ENCODE data around the gene PARP15. TPM values are rescaled to one million over a fixed set of nuclear protein-coding genes. Genes with fewer than 3 reads are reported as not detected.

Gene PARP15
- total RNA-seq: 0.78 and 1.8 TPM in 2 replicates

GRCh38 chr3:122577409-122578031 lies at the start of gene PARP15:
Gene PARP15 (plus strand): TSS chr3:122577650. CDS start chr3:122577668, 18 bp downstream.

DNA sequence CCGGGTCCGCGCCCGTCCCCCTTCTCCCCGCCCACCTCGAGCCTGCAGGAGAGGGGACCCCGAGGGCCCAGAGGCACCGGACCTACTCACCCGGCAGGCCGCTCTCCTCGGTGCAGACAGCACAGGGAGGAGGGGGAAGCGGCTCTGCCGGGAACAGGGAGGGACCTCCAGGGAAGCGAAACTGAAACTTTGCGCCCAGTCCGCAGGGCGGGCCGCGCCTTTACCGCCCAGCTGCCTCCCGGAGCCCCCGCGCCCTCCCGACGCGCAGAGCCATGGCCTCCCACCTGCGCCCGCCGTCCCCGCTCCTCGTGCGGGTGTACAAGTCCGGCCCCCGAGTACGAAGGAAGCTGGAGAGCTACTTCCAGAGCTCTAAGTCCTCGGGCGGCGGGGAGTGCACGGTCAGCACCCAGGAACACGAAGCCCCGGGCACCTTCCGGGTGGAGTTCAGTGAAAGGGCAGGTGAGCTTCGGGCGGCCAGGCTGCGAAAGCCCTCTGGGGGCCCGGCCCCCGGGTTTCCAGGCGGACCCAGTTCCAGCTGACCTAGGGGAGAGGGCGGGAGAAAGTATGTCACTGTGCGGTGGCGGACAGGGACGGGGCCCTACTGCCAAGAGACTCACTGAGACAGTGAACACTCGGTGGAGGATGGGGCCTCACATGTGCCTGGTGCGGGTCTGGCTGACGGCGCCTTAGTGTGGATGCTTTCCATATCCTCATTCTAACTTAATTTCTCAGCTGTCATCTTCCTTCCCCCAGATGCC lies 13.1 kb upstream of the PARP15 start, which contains the start of the genes DTX3L and PARP9:
Gene DTX3L (plus strand): TSS at position 184 of the 758 bp plus-strand sequence. CDS start 89 bp downstream, at position 273.
Gene PARP9 (minus strand): TSS at position 146 of the 758 bp plus-strand sequence. CDS start 4,680 bp downstream, outside the sequence.

DNA sequence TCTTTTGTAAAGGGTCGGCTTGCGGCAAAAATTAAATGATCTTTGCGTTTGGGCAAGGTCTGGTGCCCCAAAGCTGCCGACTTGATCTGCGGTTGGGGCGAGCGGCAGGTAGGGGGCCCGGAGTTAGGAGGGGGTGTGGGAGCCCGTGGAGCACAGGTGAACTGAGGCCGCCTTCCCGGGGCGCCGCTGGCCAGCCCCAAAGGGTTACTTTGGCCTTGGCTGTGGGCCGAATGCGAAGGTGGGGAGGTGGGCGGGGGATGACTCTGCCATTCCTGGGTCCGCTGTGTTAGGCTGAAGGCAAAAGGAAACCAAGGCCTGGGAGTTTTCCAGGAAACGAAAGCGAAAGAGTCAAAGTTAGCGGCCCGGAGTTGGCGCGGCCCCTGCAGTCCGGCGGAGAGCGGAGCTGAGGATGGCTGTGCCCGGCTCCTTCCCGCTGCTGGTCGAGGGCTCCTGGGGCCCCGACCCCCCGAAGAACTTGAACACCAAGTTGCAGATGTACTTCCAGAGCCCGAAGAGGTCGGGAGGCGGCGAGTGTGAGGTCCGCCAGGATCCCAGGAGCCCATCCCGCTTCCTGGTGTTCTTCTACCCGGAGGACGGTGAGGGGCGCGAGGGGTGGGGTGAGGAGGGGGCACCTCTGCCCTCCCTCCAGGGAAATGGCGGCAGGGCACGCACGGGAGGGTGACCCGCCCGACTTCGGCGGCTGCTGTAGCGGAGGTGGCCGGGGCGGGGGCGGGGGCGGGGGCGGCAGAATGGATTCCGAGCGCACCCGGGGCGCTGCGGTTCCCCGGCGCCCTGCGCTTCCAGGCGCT lies 103.2 kb downstream of the PARP15 start, which contains the start of gene PARP14:
Gene PARP14 (plus strand): TSS at position 365 of the 809 bp plus-strand sequence. CDS start 45 bp downstream, at position 410.

Other genes starting within 250 kb of the PARP15 start
- gene MIX23, start 194.4 kb upstream of the PARP15 start, total RNA-seq: 28.0 and 29.2 TPM in 2 replicates
- gene FAM162A, start 193.5 kb upstream of the PARP15 start, total RNA-seq: 23.8 and 26.4 TPM in 2 replicates
- 10.1 and 10.7 TPM in 2 replicates for gene WDR5B, start 161.6 kb upstream of the PARP15 start, total RNA-seq
- 47.7 and 59.0 TPM in 2 replicates for gene KPNA1, start 62.7 kb upstream of the PARP15 start, total RNA-seq
- gene PARP9, start 13.3 kb upstream of the PARP15 start, total RNA-seq: 38.5 and 45.6 TPM in 2 replicates
- 38.5 and 43.0 TPM in 2 replicates for gene DTX3L, start 13.3 kb upstream of the PARP15 start, total RNA-seq
- gene PARP14, start 103.2 kb downstream of the PARP15 start, total RNA-seq: 68.1 and 69.4 TPM in 2 replicates
- 9.3 and 14.1 TPM in 2 replicates for gene HSPBAP1, start 216.2 kb downstream of the PARP15 start, total RNA-seq
- gene SLC49A4, start 217.4 kb downstream of the PARP15 start, total RNA-seq: 33.9 and 35.8 TPM in 2 replicates